ENCODE results near the gene PKIB. TPM values are rescaled to one million over a fixed set of nuclear protein-coding genes. Genes with fewer than 3 reads are reported as not detected.
A peak's percentile ranks its signal among the peaks of the same experiment; 100 is the strongest.

The PKIB gene
- total RNA-seq, 2 experiments from 2014 or later: 0.78 to 1.3 TPM

- POLR2A ChIA-PET: no interaction called here
- ATAC-seq (ENCODE audit: low read depth): no peak
These were observed 5.5 kb upstream of the PKIB start for GRCh38 chr6:122604676-122605075.

GRCh38 chr6:122610690-122611455 lies 668 bp downstream of the PKIB start:
- DNase-seq (peak; percentile 38), ATAC-seq (ENCODE audit: low read depth) (peak; percentile 50)
- H3K4me1 Mint-ChIP-seq: peaks cover 12% of the 10 kb centered on the region
- H3K27ac Mint-ChIP-seq: no peak overlapping the region
- POLR2A ChIA-PET: no interaction called here
- H3K9me3 Mint-ChIP-seq: no peaks in the 10 kb centered on the region
- no peaks in the 10 kb centered on the region for H3K36me3 Mint-ChIP-seq
- H3K4me3 Mint-ChIP-seq: peak overlapping the region; percentile 93
- peaks cover 41% of the 10 kb centered on the region for H3K27me3 Mint-ChIP-seq

More at GRCh38 chr6:122604676-122605075, 5.5 kb upstream of the PKIB start:
- Mint-ChIP-seq H3K4me3 (no peak overlapping the region), H3K9me3 (no peaks in the 10 kb centered on the region), H3K4me1 (peaks cover 3% of the 10 kb centered on the region), H3K36me3 (no peaks in the 10 kb centered on the region), H3K27ac (no peak overlapping the region), H3K27me3 (peaks cover 12% of the 10 kb centered on the region)
- no peak for DNase-seq

GRCh38 chr6:122612838-122613237 lies 2.6 kb downstream of the PKIB start:
- POLR2A ChIA-PET: no interaction called here
- Mint-ChIP-seq H3K4me1 (peaks cover 12% of the 10 kb centered on the region), H3K36me3 (no peaks in the 10 kb centered on the region), H3K27ac (no peak overlapping the region), H3K4me3 (no peak overlapping the region), H3K9me3 (no peaks in the 10 kb centered on the region), H3K27me3 (peaks cover 44% of the 10 kb centered on the region)
- ATAC-seq (ENCODE audit: low read depth) (no peak), DNase-seq (no peak)

- DNase-seq: no peak
- Mint-ChIP-seq H3K36me3 (no peaks in the 10 kb centered on the region), H3K27ac (no peak overlapping the region), H3K27me3 (peaks cover 40% of the 10 kb centered on the region), H3K9me3 (no peaks in the 10 kb centered on the region), H3K4me3 (no peak overlapping the region), H3K4me1 (peaks cover 12% of the 10 kb centered on the region)
- no peak for ATAC-seq (ENCODE audit: low read depth)
- POLR2A ChIA-PET: no interaction called here
These were observed 4.1 kb downstream of the PKIB start for GRCh38 chr6:122614303-122614702.

- Mint-ChIP-seq H3K9me3 (no peaks in the 10 kb centered on the region), H3K27me3 (peaks cover 36% of the 10 kb centered on the region), H3K4me3 (no peak overlapping the region), H3K27ac (no peak overlapping the region), H3K36me3 (no peaks in the 10 kb centered on the region), H3K4me1 (peaks cover 5% of the 10 kb centered on the region)
- POLR2A ChIA-PET: no interaction called here
- DNase-seq (no peak), ATAC-seq (ENCODE audit: low read depth) (no peak)
These were observed 5.2 kb downstream of the PKIB start for GRCh38 chr6:122615409-122615808.

- DNase-seq: no peak
- Mint-ChIP-seq H3K4me3 (no peak overlapping the region), H3K9me3 (no peaks in the 10 kb centered on the region), H3K27me3 (peaks cover 26% of the 10 kb centered on the region), H3K4me1 (no peaks in the 10 kb centered on the region), H3K36me3 (no peaks in the 10 kb centered on the region), H3K27ac (no peak overlapping the region)
- ATAC-seq (ENCODE audit: low read depth): no peak
- POLR2A ChIA-PET: no interaction called here
These were observed 6.7 kb downstream of the PKIB start for GRCh38 chr6:122616877-122617276.

GRCh38 chr6:122619309-122619708 lies 9.1 kb downstream of the PKIB start:
- Mint-ChIP-seq H3K9me3 (no peaks in the 10 kb centered on the region), H3K4me3 (no peak overlapping the region), H3K36me3 (no peaks in the 10 kb centered on the region), H3K4me1 (no peaks in the 10 kb centered on the region), H3K27me3 (peaks cover 22% of the 10 kb centered on the region), H3K27ac (no peak overlapping the region)
- DNase-seq: no peak
- POLR2A ChIA-PET: no interaction called here
- no peak for ATAC-seq (ENCODE audit: low read depth)

GRCh38 chr6:122620428-122620827 lies 10.2 kb downstream of the PKIB start:
- ATAC-seq (ENCODE audit: low read depth) (no peak), DNase-seq (no peak)
- no peak overlapping the region for H3K4me3 Mint-ChIP-seq
- H3K4me1 Mint-ChIP-seq: no peaks in the 10 kb centered on the region
- H3K9me3 Mint-ChIP-seq: no peaks in the 10 kb centered on the region
- no peaks in the 10 kb centered on the region for H3K36me3 Mint-ChIP-seq
- H3K27ac Mint-ChIP-seq: no peak overlapping the region
- H3K27me3 Mint-ChIP-seq: peaks cover 20% of the 10 kb centered on the region
- POLR2A ChIA-PET: no interaction called here

- no peak for DNase-seq
- H3K27me3 Mint-ChIP-seq: peaks cover 18% of the 10 kb centered on the region
- POLR2A ChIA-PET: no interaction called here
- H3K4me3 Mint-ChIP-seq: no peak overlapping the region
- no peaks in the 10 kb centered on the region for H3K9me3 Mint-ChIP-seq
- H3K36me3 Mint-ChIP-seq: no peaks in the 10 kb centered on the region
- H3K27ac Mint-ChIP-seq: no peak overlapping the region
- no peaks in the 10 kb centered on the region for H3K4me1 Mint-ChIP-seq
- ATAC-seq (ENCODE audit: low read depth): no peak
These were observed 10.7 kb downstream of the PKIB start for GRCh38 chr6:122620902-122621301.

GRCh38 chr6:122621638-122622037 lies 11.4 kb downstream of the PKIB start:
- no peak overlapping the region for H3K4me3 Mint-ChIP-seq
- no peaks in the 10 kb centered on the region for H3K36me3 Mint-ChIP-seq
- H3K27me3 Mint-ChIP-seq: peaks cover 18% of the 10 kb centered on the region
- ATAC-seq (ENCODE audit: low read depth) (no peak), DNase-seq (no peak)
- H3K9me3 Mint-ChIP-seq: no peaks in the 10 kb centered on the region
- H3K4me1 Mint-ChIP-seq: no peaks in the 10 kb centered on the region
- POLR2A ChIA-PET: no interaction called here
- no peak overlapping the region for H3K27ac Mint-ChIP-seq

GRCh38 chr6:122622479-122622878 lies 12.3 kb downstream of the PKIB start:
- H3K4me3 Mint-ChIP-seq: no peak overlapping the region
- no peak overlapping the region for H3K27ac Mint-ChIP-seq
- no peaks in the 10 kb centered on the region for H3K9me3 Mint-ChIP-seq
- DNase-seq: no peak
- H3K4me1 Mint-ChIP-seq: no peaks in the 10 kb centered on the region
- POLR2A ChIA-PET: no interaction called here
- H3K27me3 Mint-ChIP-seq: peaks cover 13% of the 10 kb centered on the region
- no peak for ATAC-seq (ENCODE audit: low read depth)
- H3K36me3 Mint-ChIP-seq: no peaks in the 10 kb centered on the region

GRCh38 chr6:122623279-122623678 lies 13.1 kb downstream of the PKIB start:
- Mint-ChIP-seq H3K4me1 (no peaks in the 10 kb centered on the region), H3K27ac (no peak overlapping the region), H3K4me3 (no peak overlapping the region), H3K36me3 (no peaks in the 10 kb centered on the region), H3K27me3 (peaks cover 13% of the 10 kb centered on the region), H3K9me3 (no peaks in the 10 kb centered on the region)
- DNase-seq (no peak), ATAC-seq (ENCODE audit: low read depth) (no peak)
- POLR2A ChIA-PET: no interaction called here

GRCh38 chr6:122624853-122625252 lies 14.6 kb downstream of the PKIB start:
- Mint-ChIP-seq H3K9me3 (no peaks in the 10 kb centered on the region), H3K27me3 (peaks cover 8% of the 10 kb centered on the region), H3K36me3 (no peaks in the 10 kb centered on the region), H3K27ac (no peak overlapping the region), H3K4me1 (no peaks in the 10 kb centered on the region), H3K4me3 (no peak overlapping the region)
- ATAC-seq (ENCODE audit: low read depth): no peak
- POLR2A ChIA-PET: no interaction called here
- no peak for DNase-seq

GRCh38 chr6:122628714-122629113 lies 18.5 kb downstream of the PKIB start:
- Mint-ChIP-seq H3K9me3 (no peaks in the 10 kb centered on the region), H3K27ac (no peak overlapping the region), H3K36me3 (no peaks in the 10 kb centered on the region), H3K4me3 (no peak overlapping the region), H3K27me3 (peaks cover 6% of the 10 kb centered on the region), H3K4me1 (no peaks in the 10 kb centered on the region)
- ATAC-seq (ENCODE audit: low read depth) (no peak), DNase-seq (no peak)
- POLR2A ChIA-PET: no interaction called here
